ENCODE measurements around the gene CEP112.

The CEP112 gene

GRCh38 chr17:66091445-66092080, 100.4 kb downstream of the CEP112 start:
- TF ChIP-seq ESRRG (CRISPR knock-in tag; IDR thresholded peaks at IDR 0.05) (no peak), SNAI2 (CRISPR knock-in tag; IDR thresholded peaks at IDR 0.05) (no peak), TOX (CRISPR knock-in tag; IDR thresholded peaks at IDR 0.05; ENCODE audit: borderline replicate concordance) (no peak), ZFP3 (CRISPR knock-in tag; IDR thresholded peaks at IDR 0.05) (no peak), ZNF565 (CRISPR knock-in tag; conservative IDR thresholded peaks at IDR 0.05; ENCODE audit: low read depth) (no peak), TCF4 (CRISPR knock-in tag; IDR thresholded peaks at IDR 0.05; ENCODE audit: borderline replicate concordance) (no peak), CSDC2 (CRISPR knock-in tag; IDR thresholded peaks at IDR 0.05) (no peak), POU6F1 (CRISPR knock-in tag; IDR thresholded peaks at IDR 0.05; ENCODE audit: borderline replicate concordance, low read depth) (no peak), ZNF70 (CRISPR knock-in tag; IDR thresholded peaks at IDR 0.05) (no peak), BACH2 (CRISPR knock-in tag; IDR thresholded peaks at IDR 0.05; ENCODE audit: borderline replicate concordance) (no peak), OSR1 (CRISPR knock-in tag; IDR thresholded peaks at IDR 0.05) (no peak), ZFP30 (CRISPR knock-in tag; IDR thresholded peaks at IDR 0.05) (no peak), PPARA (CRISPR knock-in tag; IDR thresholded peaks at IDR 0.05; ENCODE audit: borderline replicate concordance) (no peak), TSHZ2 (CRISPR knock-in tag; IDR thresholded peaks at IDR 0.05) (no peak), ZC3H10 (CRISPR knock-in tag; IDR thresholded peaks at IDR 0.05) (no peak)
- ATAC-seq, result no peak

GRCh38 chr17:66089764-66090163, 102.2 kb downstream of the CEP112 start:
- ATAC-seq, result no peak
- TF ChIP-seq ZFP30 (CRISPR knock-in tag; IDR thresholded peaks at IDR 0.05), result no peak
- TF ChIP-seq PPARA (CRISPR knock-in tag; IDR thresholded peaks at IDR 0.05; ENCODE audit: borderline replicate concordance), result no peak
- no peak for TF ChIP-seq TCF4 (CRISPR knock-in tag; IDR thresholded peaks at IDR 0.05; ENCODE audit: borderline replicate concordance)
- no peak for TF ChIP-seq PATZ1 (CRISPR knock-in tag; IDR thresholded peaks at IDR 0.05; ENCODE audit: borderline replicate concordance)
- TF ChIP-seq CSRNP3 (CRISPR knock-in tag; IDR thresholded peaks at IDR 0.05), result no peak
- TF ChIP-seq ARNTL (CRISPR knock-in tag; IDR thresholded peaks at IDR 0.05; ENCODE audit: borderline replicate concordance, low read depth), result no peak

GRCh38 chr17:66088173-66088572, 103.8 kb downstream of the CEP112 start:
- no peak for TF ChIP-seq ISL1 (CRISPR knock-in tag; IDR thresholded peaks at IDR 0.05)
- no peak for TF ChIP-seq ESRRG (CRISPR knock-in tag; IDR thresholded peaks at IDR 0.05)
- TF ChIP-seq TCF4 (CRISPR knock-in tag; IDR thresholded peaks at IDR 0.05; ENCODE audit: borderline replicate concordance), result no peak
- no peak for TF ChIP-seq ZNF8 (CRISPR knock-in tag; IDR thresholded peaks at IDR 0.05)
- no peak for TF ChIP-seq GLIS3 (CRISPR knock-in tag; IDR thresholded peaks at IDR 0.05)
- no peak for TF ChIP-seq CREB5 (CRISPR knock-in tag; IDR thresholded peaks at IDR 0.05; ENCODE audit: low read depth)
- ATAC-seq, result no peak
